IPS-15b (cell line): ENCODE measurements around the gene DYRK3.

Experiments used
- H3K27me3 ChIP-seq: one replicate; pipeline ENCODE4 v1.6.1; 2013; ENCODE audit warnings: low read length; ENCODE audit not compliant: control insufficient read depth, insufficient read depth
- H3K36me3 ChIP-seq: one replicate; pipeline ENCODE4 v1.6.1; 2013; ENCODE audit warnings: low read length; ENCODE audit not compliant: control insufficient read depth, insufficient read depth
- H3K4me1 ChIP-seq: one replicate; pipeline ENCODE4 v1.6.1; 2013; ENCODE audit warnings: mild to moderate bottlenecking, low read length; ENCODE audit not compliant: control insufficient read depth, insufficient read depth
- H3K4me3 ChIP-seq: one replicate; pipeline ENCODE4 v1.5.1; 2013; ENCODE audit warnings: low read depth, low read length
- H3K9ac ChIP-seq: one replicate; pipeline ENCODE4 v1.6.1; 2013; ENCODE audit warnings: low read depth, mild to moderate bottlenecking, low read length
- H3K9me3 ChIP-seq: one replicate; pipeline ENCODE4 v1.6.1; 2013; ENCODE audit warnings: mild to moderate bottlenecking, low read length; ENCODE audit not compliant: control insufficient read depth, insufficient read depth

Gene DYRK3

GRCh38 chr1:206663832-206664652, 28.7 kb downstream of the DYRK3 start:
- H3K36me3 ChIP-seq, result no peaks in the 10 kb centered on the region
- peaks cover 47% of the 10 kb centered on the region for H3K27me3 ChIP-seq
- no peaks in the 10 kb centered on the region for H3K9me3 ChIP-seq
- peaks cover 2% of the 10 kb centered on the region for H3K4me1 ChIP-seq
- peak overlapping the region; percentile 48 for H3K4me3 ChIP-seq
- H3K9ac ChIP-seq, result peak overlapping the region; percentile 17

- no peak overlapping the region for H3K4me3 ChIP-seq
- peaks cover 2% of the 10 kb centered on the region for H3K4me1 ChIP-seq
- no peaks in the 10 kb centered on the region for H3K36me3 ChIP-seq
- no peak overlapping the region for H3K9ac ChIP-seq
- H3K27me3 ChIP-seq, result peaks cover 42% of the 10 kb centered on the region
- no peaks in the 10 kb centered on the region for H3K9me3 ChIP-seq
These were observed 29.4 kb downstream of the DYRK3 start for GRCh38 chr1:206664740-206665139.

GRCh38 chr1:206666031-206666561, 30.8 kb downstream of the DYRK3 start:
- H3K4me3 ChIP-seq, result no peak overlapping the region
- H3K27me3 ChIP-seq, result peaks cover 39% of the 10 kb centered on the region
- H3K36me3 ChIP-seq, result no peaks in the 10 kb centered on the region
- H3K9ac ChIP-seq, result no peak overlapping the region
- no peaks in the 10 kb centered on the region for H3K9me3 ChIP-seq
- peaks cover 2% of the 10 kb centered on the region for H3K4me1 ChIP-seq

GRCh38 chr1:206666954-206667665, 31.8 kb downstream of the DYRK3 start:
- no peaks in the 10 kb centered on the region for H3K36me3 ChIP-seq
- no peak overlapping the region for H3K4me3 ChIP-seq
- peaks cover 37% of the 10 kb centered on the region for H3K27me3 ChIP-seq
- no peak overlapping the region for H3K9ac ChIP-seq
- no peaks in the 10 kb centered on the region for H3K9me3 ChIP-seq
- H3K4me1 ChIP-seq, result peaks cover 8% of the 10 kb centered on the region

- Histone ChIP-seq H3K27me3 (peaks cover 24% of the 10 kb centered on the region), H3K4me3 (no peak overlapping the region), H3K9ac (no peak overlapping the region), H3K36me3 (no peaks in the 10 kb centered on the region), H3K9me3 (no peaks in the 10 kb centered on the region), H3K4me1 (peaks cover 20% of the 10 kb centered on the region)
These were observed 33.0 kb downstream of the DYRK3 start for GRCh38 chr1:206668351-206668750.

GRCh38 chr1:206668874-206669410, 33.6 kb downstream of the DYRK3 start:
- Histone ChIP-seq H3K9me3 (no peaks in the 10 kb centered on the region), H3K4me1 (peaks cover 22% of the 10 kb centered on the region)

GRCh38 chr1:206672011-206672688, 36.8 kb downstream of the DYRK3 start:
- peaks cover 22% of the 10 kb centered on the region for H3K4me1 ChIP-seq
- no peak overlapping the region for H3K4me3 ChIP-seq
- no peak overlapping the region for H3K9ac ChIP-seq
- no peaks in the 10 kb centered on the region for H3K36me3 ChIP-seq
- no peaks in the 10 kb centered on the region for H3K9me3 ChIP-seq
- H3K27me3 ChIP-seq, result peaks cover 13% of the 10 kb centered on the region

More at GRCh38 chr1:206668874-206669410, 33.6 kb downstream of the DYRK3 start:
- Histone ChIP-seq H3K4me3 (no peak overlapping the region), H3K9ac (no peak overlapping the region), H3K27me3 (peaks cover 19% of the 10 kb centered on the region), H3K36me3 (no peaks in the 10 kb centered on the region)

GRCh38 chr1:206672844-206673758, 37.8 kb downstream of the DYRK3 start:
- no peak overlapping the region for H3K4me3 ChIP-seq
- H3K9me3 ChIP-seq, result no peaks in the 10 kb centered on the region
- H3K4me1 ChIP-seq, result peaks cover 22% of the 10 kb centered on the region
- no peaks in the 10 kb centered on the region for H3K36me3 ChIP-seq
- H3K9ac ChIP-seq, result no peak overlapping the region
- H3K27me3 ChIP-seq, result peaks cover 13% of the 10 kb centered on the region

GRCh38 chr1:206674236-206674635, 38.9 kb downstream of the DYRK3 start:
- Histone ChIP-seq H3K4me1 (peaks cover 22% of the 10 kb centered on the region), H3K36me3 (no peaks in the 10 kb centered on the region), H3K9me3 (no peaks in the 10 kb centered on the region), H3K9ac (no peak overlapping the region), H3K27me3 (peaks cover 17% of the 10 kb centered on the region), H3K4me3 (no peak overlapping the region)

GRCh38 chr1:206674745-206675175, 39.4 kb downstream of the DYRK3 start:
- H3K4me1 ChIP-seq, result peaks cover 22% of the 10 kb centered on the region
- no peaks in the 10 kb centered on the region for H3K9me3 ChIP-seq
- H3K36me3 ChIP-seq, result no peaks in the 10 kb centered on the region
- peaks cover 15% of the 10 kb centered on the region for H3K27me3 ChIP-seq
- peak overlapping the region; percentile 13 for H3K9ac ChIP-seq
- H3K4me3 ChIP-seq, result no peak overlapping the region
